Measurements from ENCODE around the gene LRRC40. TPM values are rescaled to one million over a fixed set of nuclear protein-coding genes. Genes with fewer than 3 reads are reported as not detected.

Gene LRRC40
- total and polyA plus RNA-seq, 2 donors (not counting 3 experiments of a cell fraction or from before 2014, with no cell fraction given): 8.1 to 21.1 TPM

DNA sequence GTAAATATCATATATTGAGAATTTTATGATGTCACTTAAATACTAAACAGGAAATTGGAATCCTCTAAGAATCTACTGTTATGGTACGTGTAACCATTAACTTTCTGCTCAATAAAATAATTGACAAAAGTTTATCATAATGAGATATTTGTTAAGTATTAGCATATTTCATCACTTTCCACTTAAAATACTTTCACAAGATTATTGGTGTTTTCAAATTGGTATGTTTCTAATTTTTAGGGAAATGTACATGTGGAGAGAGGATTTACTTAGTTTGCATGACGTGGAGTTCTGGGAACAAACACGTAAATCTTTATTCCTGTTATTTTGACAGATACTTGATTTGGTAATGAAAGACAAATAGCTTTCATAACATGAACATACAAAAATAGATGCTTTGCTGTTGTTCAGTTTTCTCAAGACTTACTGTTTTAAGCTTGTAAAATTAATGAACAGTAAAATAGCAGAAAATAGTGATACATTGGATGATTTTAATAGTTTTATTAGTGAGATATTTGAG lies 17.4 kb upstream of the LRRC40 start:
- DNase-seq (ENCODE audit: low read depth, low spot score): peak; percentile 32

DNA sequence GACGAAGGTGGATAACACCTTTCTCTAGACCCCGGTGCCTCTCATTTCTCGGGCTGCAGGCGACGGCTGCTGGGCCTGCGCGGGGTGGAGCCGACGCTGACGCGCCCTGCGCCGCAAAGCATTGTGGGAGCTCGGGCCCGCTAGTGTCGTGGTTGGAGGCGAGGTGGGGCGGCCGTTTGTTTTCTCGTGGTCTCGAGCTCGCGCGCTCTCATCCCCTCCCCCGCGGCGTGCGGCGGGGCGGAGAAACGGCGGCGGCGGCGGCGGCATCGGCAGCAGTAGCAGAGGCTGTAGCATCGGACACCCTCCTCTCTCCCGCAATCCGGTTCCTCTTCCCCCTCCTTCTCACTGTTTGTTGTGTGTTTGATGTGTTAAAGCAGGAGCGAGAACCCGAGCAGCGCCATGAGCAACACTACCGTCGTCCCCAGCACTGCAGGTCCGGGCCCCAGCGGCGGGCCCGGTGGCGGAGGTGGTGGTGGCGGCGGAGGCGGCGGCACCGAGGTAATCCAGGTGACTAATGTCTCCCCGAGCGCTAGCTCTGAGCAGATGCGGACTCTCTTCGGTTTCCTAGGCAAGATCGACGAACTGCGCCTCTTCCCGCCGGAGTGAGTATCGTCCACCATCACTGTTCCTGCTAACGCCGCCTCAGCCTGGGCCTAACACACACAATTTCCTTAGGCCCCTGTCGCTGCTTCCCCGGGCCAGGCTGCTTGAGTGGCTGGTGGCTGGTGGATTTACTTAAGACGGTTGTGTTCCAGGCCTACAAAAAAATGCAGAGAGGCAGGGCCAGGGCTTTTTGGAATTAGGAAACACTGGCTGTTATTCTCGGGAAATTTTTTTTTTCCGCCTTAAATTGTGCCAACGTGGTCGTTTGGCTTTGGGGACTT lies 16.1 kb upstream of the LRRC40 start, which contains the start of gene SRSF11:
Gene SRSF11 (plus strand): TSS at position 143 of the 884 bp plus-strand sequence. CDS start 257 bp downstream, at position 400.
- Histone ChIP-seq H3K27ac (ENCODE audit: insufficient read depth, low read depth, low read length) (peak within 1 kb of the TSS; percentile 84), H3K27me3 (ENCODE audit: control insufficient read depth in 2 of 2, insufficient read depth in 2 of 2, low read length in 2 of 2) (no peaks in the 10 kb centered on the region), H3K9ac (replicated peaks; ENCODE audit: extremely low read depth, insufficient read depth, low read length) (peak within 1 kb of the TSS; percentile 95), H4K20me1 (replicated peaks; ENCODE audit: control insufficient read depth, extremely low read depth, insufficient read depth, low read length) (peaks cover 3% of the 10 kb centered on the region), H3K9me3 (replicated peaks; ENCODE audit: control insufficient read depth, insufficient read depth, low read length) (no peaks in the 10 kb centered on the region), H3K79me2 (ENCODE audit: control insufficient read depth, insufficient read depth, low read length) (peaks cover 90% of the 10 kb centered on the region), H3K36me3 (ENCODE audit: control insufficient read depth in 2 of 2, extremely low read depth in 1 of 2, insufficient read depth in 2 of 2, low read length in 2 of 2) (peaks cover 3 to 12% of the 10 kb centered on the region in 2 experiments), H3K4me3 (replicated peaks in 1 of 3; ENCODE audit: insufficient read depth in 1 of 3, low read depth in 1 of 3, low read length in 3 of 3) (peak within 1 kb of the TSS; percentile 55 to 94 (median 92)), H3K4me1 (ENCODE audit: control insufficient read depth, extremely low read depth, insufficient read depth, low read length) (peaks cover 25% of the 10 kb centered on the region), H3K4me2 (ENCODE audit: insufficient read depth, low read length) (peak within 1 kb of the TSS; percentile 96), H3K9me1 (replicated peaks; ENCODE audit: control insufficient read depth, extremely low read depth, insufficient read depth, low read length) (no peaks in the 10 kb centered on the region), H2AFZ (ENCODE audit: low read depth, low read length) (peak within 1 kb of the TSS; percentile 66)
- ChIA-PET POLR2A (interaction anchor here (0.7 to 1.4 kb wide), 5 partner anchors 9 to 31 kb away, joined by 3 to 4 read pairs (median 4); no protein-coding TSS in a partner anchor), CTCF (interaction anchor here (0.8 to 1.5 kb wide), 5 partner anchors 11 to 187 kb away, joined by 3 to 7 read pairs (median 4); partner anchors contain the start of gene LRRC40)
- TF ChIP-seq POLR2AphosphoS5 (IDR thresholded peaks at IDR 0.05; ENCODE audit: insufficient read depth, low read depth, low read length): peak; percentile 88
- TF ChIP-seq, protein P1, sequence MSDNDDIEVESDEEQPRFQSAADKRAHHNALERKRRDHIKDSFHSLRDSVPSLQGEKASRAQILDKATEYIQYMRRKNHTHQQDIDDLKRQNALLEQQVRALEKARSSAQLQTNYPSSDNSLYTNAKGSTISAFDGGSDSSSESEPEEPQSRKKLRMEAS (IDR thresholded peaks at IDR 0.05; ENCODE audit: insufficient read depth, insufficient read length): peak; percentile 56
- TF ChIP-seq, protein P2, sequence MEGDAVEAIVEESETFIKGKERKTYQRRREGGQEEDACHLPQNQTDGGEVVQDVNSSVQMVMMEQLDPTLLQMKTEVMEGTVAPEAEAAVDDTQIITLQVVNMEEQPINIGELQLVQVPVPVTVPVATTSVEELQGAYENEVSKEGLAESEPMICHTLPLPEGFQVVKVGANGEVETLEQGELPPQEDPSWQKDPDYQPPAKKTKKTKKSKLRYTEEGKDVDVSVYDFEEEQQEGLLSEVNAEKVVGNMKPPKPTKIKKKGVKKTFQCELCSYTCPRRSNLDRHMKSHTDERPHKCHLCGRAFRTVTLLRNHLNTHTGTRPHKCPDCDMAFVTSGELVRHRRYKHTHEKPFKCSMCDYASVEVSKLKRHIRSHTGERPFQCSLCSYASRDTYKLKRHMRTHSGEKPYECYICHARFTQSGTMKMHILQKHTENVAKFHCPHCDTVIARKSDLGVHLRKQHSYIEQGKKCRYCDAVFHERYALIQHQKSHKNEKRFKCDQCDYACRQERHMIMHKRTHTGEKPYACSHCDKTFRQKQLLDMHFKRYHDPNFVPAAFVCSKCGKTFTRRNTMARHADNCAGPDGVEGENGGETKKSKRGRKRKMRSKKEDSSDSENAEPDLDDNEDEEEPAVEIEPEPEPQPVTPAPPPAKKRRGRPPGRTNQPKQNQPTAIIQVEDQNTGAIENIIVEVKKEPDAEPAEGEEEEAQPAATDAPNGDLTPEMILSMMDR (IDR thresholded peaks at IDR 0.05; ENCODE audit: extremely low read depth in 1 of 2, insufficient read depth in 1 of 2, low read depth in 1 of 2, low read length in 2 of 2): no peak
- no peak for TF ChIP-seq GATA2 (IDR thresholded peaks at IDR 0.05; ENCODE audit: insufficient read depth, insufficient read length, low read depth, low read length)
- no peak for TF ChIP-seq EZH2 (IDR thresholded peaks at IDR 0.05; ENCODE audit: borderline replicate concordance, low read depth, low read length, severe bottlenecking)
- TF ChIP-seq POLR2A (IDR thresholded peaks at IDR 0.05; ENCODE audit: low read depth, low read length): peak; percentile 73
- TF ChIP-seq MYC (IDR thresholded peaks at IDR 0.05; ENCODE audit: low read depth, low read length): peak; percentile 27
- TF ChIP-seq JUN (IDR thresholded peaks at IDR 0.05; ENCODE audit: borderline replicate concordance, insufficient read depth, insufficient read length, low read depth): no peak
- TF ChIP-seq FOS (IDR thresholded peaks at IDR 0.05; ENCODE audit: borderline replicate concordance, insufficient read depth, low read length): peak; percentile 16
- FAIRE-seq: peak; percentile 59
- intact Hi-C loops (cut with micrococcal nuclease): loop anchor here (1.0 to 5.0 kb wide), 7 partner anchors 10 to 189 kb away; partner anchors contain the start of genes ANKRD13C, CTH and LRRC40
- dilution Hi-C loops (cut with MboI; ENCODE audit: extremely low pct_ligation_motif_present, low sequenced_read_pairs): no loop called here
- no TSS peak for BruUV-seq (replicated peaks)
- DNase-seq (ENCODE audit: low read depth, low spot score): peak; percentile 95

More for the DNA sequence above, 17.4 kb upstream of the LRRC40 start:
- ChIA-PET CTCF (interaction anchor here (0.7 kb wide), 1 partner anchor 28 kb away, joined by 3 read pairs; no protein-coding TSS in a partner anchor), POLR2A (no interaction called here)
- Histone ChIP-seq H3K27me3 (ENCODE audit: control insufficient read depth in 2 of 2, insufficient read depth in 2 of 2, low read length in 2 of 2) (no peaks in the 10 kb centered on the region), H3K9ac (replicated peaks; ENCODE audit: extremely low read depth, insufficient read depth, low read length) (peak overlapping the region; percentile 95), H3K4me2 (ENCODE audit: insufficient read depth, low read length) (peak overlapping the region; percentile 96), H4K20me1 (replicated peaks; ENCODE audit: control insufficient read depth, extremely low read depth, insufficient read depth, low read length) (peaks cover 9% of the 10 kb centered on the region), H3K4me1 (ENCODE audit: control insufficient read depth, extremely low read depth, insufficient read depth, low read length) (peaks cover 25% of the 10 kb centered on the region), H2AFZ (ENCODE audit: low read depth, low read length) (no peak overlapping the region), H3K9me1 (replicated peaks; ENCODE audit: control insufficient read depth, extremely low read depth, insufficient read depth, low read length) (no peaks in the 10 kb centered on the region), H3K27ac (ENCODE audit: insufficient read depth, low read depth, low read length) (peak overlapping the region; percentile 84), H3K79me2 (ENCODE audit: control insufficient read depth, insufficient read depth, low read length) (peaks cover 90% of the 10 kb centered on the region), H3K36me3 (ENCODE audit: control insufficient read depth in 2 of 2, extremely low read depth in 1 of 2, insufficient read depth in 2 of 2, low read length in 2 of 2) (peaks cover 3 to 12% of the 10 kb centered on the region in 2 experiments), H3K4me3 (replicated peaks in 1 of 3; ENCODE audit: insufficient read depth in 1 of 3, low read depth in 1 of 3, low read length in 3 of 3) (peak overlapping the region; percentile 36 to 94 (median 92)), H3K9me3 (replicated peaks; ENCODE audit: control insufficient read depth, insufficient read depth, low read length) (no peaks in the 10 kb centered on the region)
- FAIRE-seq: no peak
- dilution Hi-C loops (cut with MboI; ENCODE audit: extremely low pct_ligation_motif_present, low sequenced_read_pairs) (no loop called here), intact Hi-C loops (cut with micrococcal nuclease) (loop anchor here (5.0 kb wide), 2 partner anchors 175 to 190 kb away; no protein-coding TSS in a partner anchor)
- BruUV-seq (replicated peaks): no TSS peak
- TF ChIP-seq POLR2A (IDR thresholded peaks at IDR 0.05; ENCODE audit: low read depth, low read length) (no peak), EZH2 (IDR thresholded peaks at IDR 0.05; ENCODE audit: borderline replicate concordance, low read depth, low read length, severe bottlenecking) (no peak), GATA2 (IDR thresholded peaks at IDR 0.05; ENCODE audit: insufficient read depth, insufficient read length, low read depth, low read length) (no peak)
- TF ChIP-seq, protein P1 (IDR thresholded peaks at IDR 0.05; ENCODE audit: insufficient read depth, insufficient read length): no peak
